ENCODE results near the gene C12orf75. TPM values are rescaled to one million over a fixed set of nuclear protein-coding genes. Genes with fewer than 3 reads are reported as not detected.
"Not testable (repeated sequence)": the region's sequence is repeated elsewhere in the genome, so short reads cannot be mapped to it uniquely, and the experiment has no call there.

Gene C12orf75
- total and polyA plus RNA-seq, 10 of the 15 experiments (the other 5 are each of a cell fraction or from before 2014, with no cell fraction given): 40.7 to 411 (median 159) TPM

GRCh38 chr12:105301696-105302095 is 28.8 kb upstream of the C12orf75 start (continued):
- TF ChIP-seq MYC (IDR thresholded peaks at IDR 0.05; ENCODE audit: insufficient read depth, insufficient read length, insufficient replicate concordance, low read length, severe bottlenecking) (no peak), STAT3 (IDR thresholded peaks at IDR 0.05; ENCODE audit: low read depth, low read length) (no peak), ETV6 (conservative IDR thresholded peaks at IDR 0.05 in 1 of 2, IDR thresholded peaks at IDR 0.05 in 1 of 2; ENCODE audit: borderline replicate concordance in 1 of 2, low read depth in 1 of 2) (no peak), JUND (IDR thresholded peaks at IDR 0.05; ENCODE audit: low read depth, low read length) (no peak), SRF (IDR thresholded peaks at IDR 0.05; ENCODE audit: low read depth in 2 of 2, low read length in 2 of 2) (no peak), ZBED1 (IDR thresholded peaks at IDR 0.05; ENCODE audit: borderline replicate concordance) (no peak), USF2 (IDR thresholded peaks at IDR 0.05; ENCODE audit: borderline replicate concordance, low read depth, low read length) (no peak)

GRCh38 chr12:105302986-105303385 is 27.5 kb upstream of the C12orf75 start:
- ATAC-seq; in situ Hi-C loops (cut with MboI); H3K4me3 ChIP-seq; H3K9ac ChIP-seq (ENCODE audit: control insufficient read depth, insufficient read depth, low read length); H3K36me3 ChIP-seq (ENCODE audit: control insufficient read depth in 2 of 2, insufficient read depth in 2 of 2, low read length in 1 of 2); H3K79me2 ChIP-seq (ENCODE audit: control insufficient read depth, insufficient read depth, low read length); RAD21 ChIA-PET (ENCODE audit: unreplicated experiment); H4K20me1 ChIP-seq (ENCODE audit: control insufficient read depth, insufficient read depth); H3K4me1 ChIP-seq (ENCODE audit: control insufficient read depth, insufficient read depth, low read length); SMC1A ChIA-PET (ENCODE audit: uncharacterized antibody, unreplicated experiment); BruUV-seq (replicated peaks); intact Hi-C loops (cut with micrococcal nuclease; ENCODE audit: unreplicated experiment); H3K4me2 ChIP-seq (ENCODE audit: control insufficient read depth, insufficient read depth); FAIRE-seq; H3K9me3 ChIP-seq (replicated peaks; ENCODE audit: control insufficient read depth, insufficient read depth, low read length); DNase-seq (ENCODE audit: low read depth, low spot score); H2AFZ ChIP-seq (ENCODE audit: control insufficient read depth, low read depth, low read length); H3K27ac ChIP-seq (ENCODE audit: control insufficient read depth, insufficient read depth); POLR2A ChIA-PET; H3K27me3 ChIP-seq (replicated peaks in 1 of 2; ENCODE audit: control insufficient read depth in 2 of 2, insufficient read depth in 2 of 2, low read length in 1 of 2): not testable (repeated sequence)
- WGBS (ENCODE audit: insufficient coverage, insufficient replicate concordance, low lambda C conversion rate, missing lambda C conversion rate): 88% methylated on average over 7 of the region's 7 CpGs
- CTCF ChIA-PET: interaction anchor here (1.0 kb wide), 1 partner anchor 18 kb away, joined by 3 read pairs; no protein-coding TSS in a partner anchor

- H3K9me3 ChIP-seq (replicated peaks; ENCODE audit: control insufficient read depth, insufficient read depth, low read length); H3K79me2 ChIP-seq (ENCODE audit: control insufficient read depth, insufficient read depth, low read length); H3K4me1 ChIP-seq (ENCODE audit: control insufficient read depth, insufficient read depth, low read length); H2AFZ ChIP-seq (ENCODE audit: control insufficient read depth, low read depth, low read length); H3K36me3 ChIP-seq (ENCODE audit: control insufficient read depth in 2 of 2, insufficient read depth in 2 of 2, low read length in 1 of 2); RAD21 ChIA-PET (ENCODE audit: unreplicated experiment); H3K27ac ChIP-seq (ENCODE audit: control insufficient read depth, insufficient read depth); BruUV-seq (replicated peaks); in situ Hi-C loops (cut with MboI); H3K4me2 ChIP-seq (ENCODE audit: control insufficient read depth, insufficient read depth); H3K9ac ChIP-seq (ENCODE audit: control insufficient read depth, insufficient read depth, low read length); FAIRE-seq; intact Hi-C loops (cut with micrococcal nuclease; ENCODE audit: unreplicated experiment); H3K4me3 ChIP-seq; H4K20me1 ChIP-seq (ENCODE audit: control insufficient read depth, insufficient read depth); ATAC-seq; POLR2A ChIA-PET; DNase-seq (ENCODE audit: low read depth, low spot score); H3K27me3 ChIP-seq (replicated peaks in 1 of 2; ENCODE audit: control insufficient read depth in 2 of 2, insufficient read depth in 2 of 2, low read length in 1 of 2): not testable (repeated sequence)
- WGBS (ENCODE audit: insufficient coverage, insufficient replicate concordance, low lambda C conversion rate, missing lambda C conversion rate): 93% methylated on average over 2 of the region's 2 CpGs
- ChIA-PET CTCF (interaction anchor here (1.4 kb wide), 1 partner anchor 8 kb away, joined by 5 read pairs; no protein-coding TSS in a partner anchor), SMC1A (ENCODE audit: uncharacterized antibody, unreplicated experiment) (interaction anchor here (1.1 to 2.1 kb wide), 4 partner anchors 8 to 79 kb away, joined by 3 to 6 read pairs (median 4); no protein-coding TSS in a partner anchor)
Observed at GRCh38 chr12:105304626-105305025, 25.9 kb upstream of the C12orf75 start.
